Endothelial cell of umbilical vein (primary cell): ENCODE measurements around the gene NR2F2. TPM values are rescaled to one million over a fixed set of nuclear protein-coding genes. Genes with fewer than 3 reads are reported as not detected.
A peak's percentile ranks its signal among the peaks of the same experiment; 100 is the strongest.

Source experiments
- Bru-seq: library from RNA; stranded (reverse); fragments of 400-500 nt; gene quantifications from one replicate; lab custom pipeline; 2021; lab: Mats Ljungman, UMichigan
- BruChase-seq, 2 experiments: library from RNA; stranded (reverse); fragments of 400-500 nt; gene quantifications; one replicate each; lab custom pipeline; 2021; lab: Mats Ljungman, UMichigan
- BruUV-seq: library from RNA; stranded (reverse); fragments of 400-500 nt; replicated peaks from 2 replicates; lab custom pipeline; 2021; lab: Mats Ljungman, UMichigan
- CTCF ChIA-PET: fragments of 300-600, 350-600 bp; sonication (Branson Sonifier 250); formaldehyde crosslinking; loops from one replicate; lab custom pipeline; 2021; ENCODE audit warnings: antibody characterized with exemption, inconsistent platforms; lab: Charles Lee
- POLR2A ChIA-PET: fragments of 300-600, 350-600 bp; sonication (Branson Sonifier 250); formaldehyde crosslinking; loops from one replicate; lab custom pipeline; 2021; ENCODE audit warnings: antibody characterized with exemption, inconsistent platforms; lab: Charles Lee
- DNase-seq: peaks from one replicate; pipeline ENCODE4 v3.0.0-alpha.2; 2011; ENCODE audit warnings: low read depth, low spot score
- FAIRE-seq: peaks from 2 replicates; lab custom pipeline; 2011; peaks lifted over from hg19 to GRCh38; lab: Jason Lieb, UNC
- H2AFZ ChIP-seq: 2 replicates; pipeline ENCODE4 v1.6.0; 2012; ENCODE audit warnings: low read depth, low read length, control low read depth, inconsistent platforms
- H3K27ac ChIP-seq: 2 replicates; pipeline ENCODE4 v1.5.1; 2011; ENCODE audit warnings: low read depth, mild to moderate bottlenecking, control low read depth, low read length, moderate library complexity; ENCODE audit not compliant: insufficient read depth
- H3K27me3 ChIP-seq, 2 experiments: 2 replicates each; pipeline versions ENCODE4 v1.6.0 to v1.6.1; 2011; ENCODE audit warnings: low read length in 2 of 2, mixed read lengths in 1 of 2; ENCODE audit not compliant: control insufficient read depth in 2 of 2, insufficient read depth in 2 of 2
- H3K36me3 ChIP-seq, 2 experiments: 2 replicates in 1 of 2; 3 replicates in 1 of 2; pipeline ENCODE4 v1.5.1; 2011; ENCODE audit warnings: low read length in 2 of 2, mild to moderate bottlenecking in 1 of 2, moderate library complexity in 1 of 2; ENCODE audit not compliant: control insufficient read depth in 2 of 2, insufficient read depth in 2 of 2; ENCODE audit errors: extremely low read depth in 1 of 2
- H3K4me1 ChIP-seq: 3 replicates; pipeline ENCODE4 v1.5.1; 2011; ENCODE audit warnings: mild to moderate bottlenecking, low read length; ENCODE audit not compliant: control insufficient read depth, insufficient read depth; ENCODE audit errors: extremely low read depth
- H3K4me2 ChIP-seq: 2 replicates; pipeline ENCODE4 v1.6.1; 2011; ENCODE audit warnings: low read length, control low read depth, mixed read lengths; ENCODE audit not compliant: insufficient read depth
- H3K4me3 ChIP-seq, 3 experiments: fragments of 200-600 bp in 1 of 3; sonication (generic), shearing (Covaris generic) in 1 of 3; replicated peaks in 1 of 3; 2 replicates each; pipeline ENCODE4 v1.5.1; 2011 to 2016; ENCODE audit warnings: control low read depth in 3 of 3, low read length in 3 of 3, mild to moderate bottlenecking in 2 of 3, inconsistent platforms in 1 of 3, low read depth in 1 of 3, moderate library complexity in 1 of 3; ENCODE audit not compliant: insufficient read depth in 1 of 3
- H3K79me2 ChIP-seq: 2 replicates; pipeline ENCODE4 v1.6.0; 2012; ENCODE audit warnings: low read length, inconsistent platforms; ENCODE audit not compliant: control insufficient read depth, insufficient read depth
- H3K9ac ChIP-seq: replicated peaks from 2 replicates; pipeline ENCODE3; 2011; ENCODE audit warnings: low read length, control low read depth; ENCODE audit not compliant: insufficient read depth; ENCODE audit errors: extremely low read depth
- H3K9me1 ChIP-seq: replicated peaks from 3 replicates; pipeline ENCODE4 v1.6.0; 2011; ENCODE audit warnings: mild to moderate bottlenecking, low read length; ENCODE audit not compliant: control insufficient read depth, insufficient read depth; ENCODE audit errors: extremely low read depth
- H3K9me3 ChIP-seq: replicated peaks from 2 replicates; pipeline ENCODE4 v1.5.1; 2012; ENCODE audit warnings: low read length, inconsistent platforms; ENCODE audit not compliant: control insufficient read depth, insufficient read depth
- H4K20me1 ChIP-seq: replicated peaks from 2 replicates; pipeline ENCODE3; 2011; ENCODE audit warnings: mild to moderate bottlenecking, low read length; ENCODE audit not compliant: control insufficient read depth, insufficient read depth; ENCODE audit errors: extremely low read depth
- CTCF ChIP-seq, 2 donors: IDR thresholded peaks; 1 replicate in 1 of 2; 2 replicates in 1 of 2; pipeline ENCODE4 v1.5.1; 2011; ENCODE audit warnings: low read length in 2 of 2, mild to moderate bottlenecking in 2 of 2, moderate library complexity in 2 of 2, control low read depth in 1 of 2, inconsistent platforms in 1 of 2, low read depth in 1 of 2; ENCODE audit not compliant: insufficient read depth in 1 of 2; ENCODE audit errors: extremely low read depth in 1 of 2
- EZH2 ChIP-seq: IDR thresholded peaks from 2 replicates; pipeline ENCODE4 v1.6.1; 2012; ENCODE audit warnings: borderline replicate concordance, low read depth, mild to moderate bottlenecking, moderate library complexity, low read length, inconsistent platforms; ENCODE audit not compliant: severe bottlenecking
- FOS ChIP-seq: IDR thresholded peaks from 2 replicates; pipeline ENCODE4 v1.6.1; 2011; ENCODE audit warnings: mild to moderate bottlenecking, low read length, moderate library complexity, borderline replicate concordance; ENCODE audit not compliant: insufficient read depth
- GATA2 ChIP-seq: IDR thresholded peaks from 2 replicates; pipeline ENCODE4 v1.7.0; 2011; ENCODE audit warnings: low read depth, mild to moderate bottlenecking, moderate library complexity, mixed read lengths, low read length; ENCODE audit not compliant: insufficient read length, insufficient read depth
- JUN ChIP-seq: IDR thresholded peaks from 2 replicates; pipeline ENCODE4 v1.6.1; 2011; ENCODE audit warnings: borderline replicate concordance, low read depth; ENCODE audit not compliant: insufficient read length, insufficient read depth
- MAX ChIP-seq: IDR thresholded peaks from 2 replicates; pipeline ENCODE4 v1.6.1; 2011; ENCODE audit not compliant: insufficient read depth, insufficient read length
- MYC ChIP-seq: IDR thresholded peaks from one replicate; pipeline ENCODE4 v1.6.1; 2011; ENCODE audit warnings: mild to moderate bottlenecking, low read depth, low read length
- POLR2A ChIP-seq: IDR thresholded peaks from 2 replicates; pipeline ENCODE4 v1.6.1; 2012; ENCODE audit warnings: low read depth, mild to moderate bottlenecking, control low read depth, low read length
- POLR2AphosphoS5 ChIP-seq: IDR thresholded peaks from 2 replicates; pipeline ENCODE4 v1.6.1; 2012; ENCODE audit warnings: low read depth, mild to moderate bottlenecking, control low read depth, low read length, moderate library complexity; ENCODE audit not compliant: insufficient read depth
- dilution Hi-C: fragments of 300-500 bp; cut with MboI; formaldehyde crosslinking; loops from one replicate; pipeline ENCODE4 v1.15.0; 2019; ENCODE audit warnings: low sequenced_read_pairs; ENCODE audit not compliant: extremely low pct_ligation_motif_present
- intact Hi-C: fragments of 100-400 bp; cut with micrococcal nuclease; formaldehyde crosslinking; loops from one replicate; pipeline ENCODE4 v1.10.0; 2022
- long read RNA-seq: library from polyadenylated mRNA; stranded (forward); transcript quantifications from one replicate; pipeline ENCODE4 v2.0.0, GENCODE V29; 2021
- polyA minus RNA-seq, 3 experiments: library from RNA; depleted of rRNA, polyadenylated mRNA; stranded (reverse); fragments of >200 nt; gene quantifications; 1 replicate in 1 of 3; 2 replicates in 2 of 3; pipeline ENCODE4 v1.2.3, GENCODE V29; 2011
- polyA plus RNA-seq, 4 experiments: library from polyadenylated mRNA; depleted of rRNA in 3 of 4; stranded (reverse) in 3 of 4; unstranded in 1 of 4; fragments of >200 nt; gene quantifications; 2 replicates each; pipeline versions ENCODE4 v1.2.1 to v1.2.3, GENCODE V29; 2011 to 2012; ENCODE audit warnings: missing spikeins in 1 of 4
- total RNA-seq: library from RNA; stranded (reverse); gene quantifications from 2 replicates; pipeline ENCODE4 v1.2.3, GENCODE V29; 2021

The NR2F2 gene
- total RNA-seq = 153 and 182 TPM in 2 replicates
- 105 and 120 TPM in 2 replicates for polyA plus RNA-seq
- 108 and 112 TPM in 2 replicates for polyA plus RNA-seq (2011; cell fraction: cytosol; rRNA removed)
- 115 and 122 TPM in 2 replicates for polyA plus RNA-seq (2011; cell fraction: nucleus; rRNA removed)
- polyA plus RNA-seq (2012) = 242 and 247 TPM in 2 replicates
- polyA minus RNA-seq = 77.0 and 94.2 TPM in 2 replicates
- polyA minus RNA-seq (2011; cell fraction: cytosol; rRNA and poly(A)+ RNA removed) = 23.5 TPM
- 98.6 and 113 TPM in 2 replicates for polyA minus RNA-seq (2011; cell fraction: nucleus; rRNA and poly(A)+ RNA removed)
- Bru-seq, nascent RNA = percentile 99 among the genes with signal in this experiment
- percentile 96 among the genes with signal in this experiment for BruChase-seq, experiment 1, labeled RNA remaining after a 6-hour chase
- BruChase-seq, experiment 2, labeled RNA remaining after a 2-hour chase = percentile 99 among the genes with signal in this experiment
- long read RNA-seq, full-length matches to known transcripts = 75 of 305 reads
- long read RNA-seq, partial matches to known transcripts = 187 of 305 reads
- long read RNA-seq, other reads (novel, unspliced or antisense) = 43 of 305 reads

GRCh38 chr15:96330450-96331143, at the start of gene NR2F2:
TSS of gene NR2F2 (plus strand) at chr15:96330700. CDS start at chr15:96332106, 1,406 bp downstream.
- Histone ChIP-seq H3K4me3 (peak within 1 kb of the TSS; percentile 92 to 99 (median 99)), H2AFZ (no peak within 1 kb of the TSS), H3K27ac (peak within 1 kb of the TSS; percentile 92), H3K4me1 (peaks cover 22% of the 10 kb centered on the region), H3K27me3 (no peaks in the 10 kb centered on the region), H3K79me2 (peaks cover 95% of the 10 kb centered on the region), H3K9me3 (no peaks in the 10 kb centered on the region), H3K36me3 (peaks cover 23 to 26% of the 10 kb centered on the region in 2 experiments), H4K20me1 (no peaks in the 10 kb centered on the region), H3K9me1 (no peaks in the 10 kb centered on the region), H3K4me2 (peak within 1 kb of the TSS; percentile 88), H3K9ac (peak within 1 kb of the TSS; percentile 98)
- intact Hi-C loops = loop anchor here (1.0 kb wide), 6 partner anchors 13 to 1304 kb away; no protein-coding TSS in a partner anchor
- dilution Hi-C loops = loop anchor here (25.0 kb wide), 1 partner anchor 1018 kb away; no protein-coding TSS in a partner anchor
- FAIRE-seq = peak; percentile 81
- ChIA-PET CTCF (interaction anchor here (0.6 to 4.7 kb wide), 13 partner anchors 12 to 1748 kb away, joined by 3 to 37 read pairs (median 4); no protein-coding TSS in a partner anchor), POLR2A (interaction anchor here (0.6 to 1.6 kb wide), 12 partner anchors 8 to 1660 kb away, joined by 3 to 7 read pairs (median 4); no protein-coding TSS in a partner anchor)
- TSS peak; percentile 21 for BruUV-seq
- peak; percentile 98 for DNase-seq
- TF ChIP-seq MAX = peak; percentile 63
- no peak for TF ChIP-seq FOS
- no peak for TF ChIP-seq JUN
- peak; percentile 99 for TF ChIP-seq POLR2A
- TF ChIP-seq CTCF (IDR thresholded peaks at IDR 0.05; ENCODE audit: extremely low read depth in 1 of 2, insufficient read depth in 1 of 2, low read depth in 1 of 2, low read length in 2 of 2) = no peak
- no peak for TF ChIP-seq EZH2
- TF ChIP-seq MYC = no peak
- TF ChIP-seq GATA2 = no peak
- peak; percentile 99 for TF ChIP-seq POLR2AphosphoS5
